ENCODE data around the gene CDHR2.

- TF ChIP-seq CTCF (IDR thresholded peaks at IDR 0.05) (no peak), E2F5 (CRISPR knock-in tag; IDR thresholded peaks at IDR 0.05) (no peak), MAX (CRISPR knock-in tag; IDR thresholded peaks at IDR 0.05) (no peak), FOXK1 (CRISPR knock-in tag; IDR thresholded peaks at IDR 0.05) (no peak), ATF3 (CRISPR knock-in tag; conservative IDR thresholded peaks at IDR 0.05) (no peak), SP1 (CRISPR knock-in tag; conservative IDR thresholded peaks at IDR 0.05) (no peak)
These were observed 18.7 kb upstream of the CDHR2 start for GRCh38 chr5:176530393-176530982.
